Measurements from ENCODE around the gene TDRD7. TPM values are rescaled to one million over a fixed set of nuclear protein-coding genes. Genes with fewer than 3 reads are reported as not detected.

Gene TDRD7
- total RNA-seq, 1 donor from 2014 or later, result 4.6 TPM

GRCh38 chr9:97529363-97530076 is 117.6 kb downstream of the TDRD7 start:
- no peak for DNase-seq

GRCh38 chr9:97531888-97532376 is 120.0 kb downstream of the TDRD7 start:
- no peak for DNase-seq

GRCh38 chr9:97534185-97534584 is 122.3 kb downstream of the TDRD7 start:
- no peak for DNase-seq

- no peak for DNase-seq
Observed at GRCh38 chr9:97534961-97535594, 123.2 kb downstream of the TDRD7 start.

- no peak for DNase-seq
Observed at GRCh38 chr9:97535771-97536170, 123.9 kb downstream of the TDRD7 start.

- DNase-seq, result no peak
Observed at GRCh38 chr9:97536480-97536879, 124.6 kb downstream of the TDRD7 start.

GRCh38 chr9:97543561-97543960 is 131.7 kb downstream of the TDRD7 start:
- no peak for DNase-seq

GRCh38 chr9:97545486-97545885 is 133.6 kb downstream of the TDRD7 start:
- DNase-seq, result no peak

Small RNAs within 50 kb of the gene (small RNA-seq; reads per million reads assigned to genes)
- gene MIR1302-8 (ENCODE audit: low replicate concordance), result not detected

Other genes with a start within 250 kb of the TDRD7 start
- 16.1 TPM for gene CCDC180, start 104.4 kb upstream of the TDRD7 start, total RNA-seq
- gene TMOD1, start 89.6 kb downstream of the TDRD7 start, total RNA-seq, result 9.3 TPM
- 17.9 TPM for gene TSTD2, start 221.3 kb downstream of the TDRD7 start, total RNA-seq
- 32.7 TPM for gene NCBP1, start 221.7 kb downstream of the TDRD7 start, total RNA-seq

All from skin of body (tissue), 3 donors.